Measurements from ENCODE around the gene ARHGAP1.

GRCh38 chr11:46726206-46726862 lies 25.9 kb upstream of the ARHGAP1 start:
- no peak for TF ChIP-seq CTCF (IDR thresholded peaks at IDR 0.05)
- no peak for TF ChIP-seq EZH2phosphoT487 (IDR thresholded peaks at IDR 0.05)

Measured in neural progenitor cell (in vitro differentiated cells).